Measurements from ENCODE around the gene TMEM132A.

TMEM132A gene

GRCh38 chr11:60919320-60919719 is 4.9 kb upstream of the TMEM132A start:
- H3K9me3 Mint-ChIP-seq, result no peaks in the 10 kb centered on the region
- peaks cover 36% of the 10 kb centered on the region for H3K4me1 Mint-ChIP-seq
- no peak for ATAC-seq (replicated peaks; ENCODE audit: extremely low read depth, poor library complexity, severe bottlenecking)
- H3K36me3 Mint-ChIP-seq (ENCODE audit: insufficient read depth), result peaks cover 23% of the 10 kb centered on the region
- no peak overlapping the region for H3K27ac Mint-ChIP-seq (ENCODE audit: low read depth)
- H3K27me3 Mint-ChIP-seq, result peaks cover 7% of the 10 kb centered on the region
- no peak overlapping the region for H3K4me3 Mint-ChIP-seq
- DNase-seq (ENCODE audit: low spot score in 2 of 2), result no peak

GRCh38 chr11:60919956-60920355 is 4.3 kb upstream of the TMEM132A start:
- Mint-ChIP-seq H3K4me1 (peaks cover 34% of the 10 kb centered on the region), H3K36me3 (ENCODE audit: insufficient read depth) (peaks cover 23% of the 10 kb centered on the region), H3K27me3 (peaks cover 9% of the 10 kb centered on the region), H3K27ac (ENCODE audit: low read depth) (no peak overlapping the region), H3K4me3 (no peak overlapping the region), H3K9me3 (no peaks in the 10 kb centered on the region)
- ATAC-seq (replicated peaks; ENCODE audit: extremely low read depth, poor library complexity, severe bottlenecking) (no peak), DNase-seq (ENCODE audit: low spot score in 2 of 2) (no peak)

GRCh38 chr11:60921259-60921658 is 3.0 kb upstream of the TMEM132A start:
- Mint-ChIP-seq H3K9me3 (no peaks in the 10 kb centered on the region), H3K36me3 (ENCODE audit: insufficient read depth) (peaks cover 21% of the 10 kb centered on the region), H3K4me3 (no peak overlapping the region), H3K4me1 (peaks cover 26% of the 10 kb centered on the region), H3K27ac (ENCODE audit: low read depth) (no peak overlapping the region), H3K27me3 (peaks cover 18% of the 10 kb centered on the region)
- no peak for ATAC-seq (replicated peaks; ENCODE audit: extremely low read depth, poor library complexity, severe bottlenecking)
- no peak for DNase-seq (ENCODE audit: low spot score in 2 of 2)

GRCh38 chr11:60921777-60922335 is 2.4 kb upstream of the TMEM132A start:
- peaks cover 24% of the 10 kb centered on the region for H3K27me3 Mint-ChIP-seq
- H3K9me3 Mint-ChIP-seq, result no peaks in the 10 kb centered on the region
- H3K4me1 Mint-ChIP-seq, result peaks cover 22% of the 10 kb centered on the region
- no peak for DNase-seq (ENCODE audit: low spot score in 2 of 2)
- peaks cover 21% of the 10 kb centered on the region for H3K36me3 Mint-ChIP-seq (ENCODE audit: insufficient read depth)
- H3K4me3 Mint-ChIP-seq, result no peak overlapping the region
- ATAC-seq (replicated peaks; ENCODE audit: extremely low read depth, poor library complexity, severe bottlenecking), result no peak
- H3K27ac Mint-ChIP-seq (ENCODE audit: low read depth), result no peak overlapping the region

DNA sequence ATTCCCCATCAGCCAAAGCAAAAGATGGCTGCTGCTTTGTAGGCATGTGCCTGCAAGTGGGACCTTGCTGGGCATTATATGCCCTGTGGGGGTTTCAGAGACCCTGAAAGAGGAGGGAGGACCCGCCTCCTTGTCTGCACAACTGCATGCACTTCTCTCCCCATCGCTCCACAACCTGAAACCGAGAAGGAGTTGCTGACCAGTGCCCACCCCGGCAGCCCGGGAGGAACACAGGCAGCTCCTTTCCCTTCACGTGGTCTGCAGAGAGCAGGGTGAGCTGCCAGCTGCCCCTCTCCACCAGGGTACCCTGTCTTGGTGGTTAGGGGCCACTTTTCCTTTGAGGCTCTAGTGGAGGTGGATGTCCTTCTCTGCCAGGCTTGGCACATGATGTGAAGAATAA is 1.4 kb upstream of the TMEM132A start:
- Mint-ChIP-seq H3K4me1 (peaks cover 17% of the 10 kb centered on the region), H3K27me3 (peaks cover 35% of the 10 kb centered on the region), H3K4me3 (peak overlapping the region; percentile 70), H3K36me3 (ENCODE audit: insufficient read depth) (peaks cover 21% of the 10 kb centered on the region), H3K9me3 (no peaks in the 10 kb centered on the region), H3K27ac (ENCODE audit: low read depth) (no peak overlapping the region)
- ATAC-seq (replicated peaks; ENCODE audit: extremely low read depth, poor library complexity, severe bottlenecking) (no peak), DNase-seq (ENCODE audit: low spot score in 2 of 2) (no peak)

DNA sequence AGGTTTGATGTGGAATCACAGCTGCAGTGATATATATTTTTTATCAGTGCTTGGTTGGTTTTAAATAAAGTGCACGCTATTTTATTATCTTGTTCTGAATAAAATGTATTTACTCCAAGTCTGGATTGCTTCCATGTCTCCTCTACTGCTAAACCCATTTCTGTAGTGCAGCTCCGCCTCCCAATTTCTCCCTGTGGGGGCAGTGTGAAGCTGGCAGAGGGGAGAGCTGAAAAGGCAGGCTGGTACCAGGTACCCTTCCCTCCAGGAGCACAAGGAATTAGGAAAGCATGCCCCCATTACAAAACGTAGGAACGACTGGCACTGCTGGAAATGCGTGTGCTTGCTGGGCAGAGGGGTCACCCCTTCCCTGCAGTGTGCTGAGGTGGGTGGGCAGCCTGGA is 934 bp upstream of the TMEM132A start:
- Mint-ChIP-seq H3K4me3 (peak overlapping the region; percentile 70), H3K27ac (ENCODE audit: low read depth) (no peak overlapping the region), H3K9me3 (no peaks in the 10 kb centered on the region), H3K36me3 (ENCODE audit: insufficient read depth) (peaks cover 21% of the 10 kb centered on the region), H3K27me3 (peaks cover 35% of the 10 kb centered on the region), H3K4me1 (peaks cover 17% of the 10 kb centered on the region)
- DNase-seq (ENCODE audit: low spot score in 2 of 2), result no peak
- ATAC-seq (replicated peaks; ENCODE audit: extremely low read depth, poor library complexity, severe bottlenecking), result no peak

DNA sequence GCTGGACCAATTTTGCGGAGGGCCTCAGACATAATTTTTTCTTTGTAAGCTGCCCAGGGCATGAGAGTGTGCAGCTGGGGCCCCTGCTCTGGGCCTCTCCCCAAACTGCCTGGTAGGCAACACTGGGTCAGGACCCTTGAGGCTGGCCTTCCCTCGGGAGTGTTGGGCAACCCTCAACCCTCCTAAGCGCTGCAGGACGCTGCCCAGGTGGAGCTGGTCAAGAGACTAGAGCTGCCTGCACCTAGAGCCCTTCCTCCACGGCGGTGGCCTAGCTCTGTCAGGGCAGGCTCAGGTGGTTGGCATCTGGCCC is 505 bp upstream of the TMEM132A start:
- DNase-seq (ENCODE audit: low spot score in 2 of 2), result no peak
- Mint-ChIP-seq H3K4me1 (peaks cover 17% of the 10 kb centered on the region), H3K27me3 (peaks cover 35% of the 10 kb centered on the region), H3K9me3 (no peaks in the 10 kb centered on the region), H3K36me3 (ENCODE audit: insufficient read depth) (peaks cover 21% of the 10 kb centered on the region), H3K4me3 (peak overlapping the region; percentile 70), H3K27ac (ENCODE audit: low read depth) (no peak overlapping the region)
- ATAC-seq (replicated peaks; ENCODE audit: extremely low read depth, poor library complexity, severe bottlenecking), result no peak

- DNase-seq (ENCODE audit: low spot score in 2 of 2) (no peak), ATAC-seq (replicated peaks; ENCODE audit: extremely low read depth, poor library complexity, severe bottlenecking) (peak; percentile 42)
- peaks cover 17% of the 10 kb centered on the region for H3K4me1 Mint-ChIP-seq
- peaks cover 35% of the 10 kb centered on the region for H3K27me3 Mint-ChIP-seq
- H3K4me3 Mint-ChIP-seq, result peak overlapping the region; percentile 70
- no peak overlapping the region for H3K27ac Mint-ChIP-seq (ENCODE audit: low read depth)
- peaks cover 13% of the 10 kb centered on the region for H3K36me3 Mint-ChIP-seq (ENCODE audit: insufficient read depth)
- no peaks in the 10 kb centered on the region for H3K9me3 Mint-ChIP-seq
Observed at GRCh38 chr11:60924906-60925853, 920 bp downstream of the TMEM132A start.

DNA sequence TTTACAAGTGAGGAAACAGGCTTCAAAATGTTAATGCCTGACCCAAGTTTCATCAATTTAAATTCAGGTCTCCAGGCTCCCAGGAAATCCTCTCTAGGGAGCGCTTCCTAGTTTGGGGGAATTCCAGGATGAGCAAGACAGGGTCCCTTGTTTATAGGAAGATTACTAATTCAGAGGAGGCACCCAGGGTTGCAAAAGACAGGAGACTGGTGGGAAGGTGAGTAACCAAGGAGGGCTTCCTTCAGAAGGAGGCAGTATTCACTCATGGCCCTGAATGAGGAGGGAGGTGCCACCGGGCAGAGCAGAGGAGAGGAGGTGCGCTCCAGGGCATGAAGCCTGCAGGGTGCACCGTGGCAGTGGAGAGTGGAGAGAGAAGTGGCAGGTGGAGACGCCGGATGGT is 1.6 kb downstream of the TMEM132A start:
- DNase-seq (ENCODE audit: low spot score in 2 of 2) (no peak), ATAC-seq (replicated peaks; ENCODE audit: extremely low read depth, poor library complexity, severe bottlenecking) (no peak)
- Mint-ChIP-seq H3K4me1 (peaks cover 17% of the 10 kb centered on the region), H3K4me3 (no peak overlapping the region), H3K27me3 (peaks cover 37% of the 10 kb centered on the region), H3K36me3 (ENCODE audit: insufficient read depth) (peaks cover 7% of the 10 kb centered on the region), H3K9me3 (no peaks in the 10 kb centered on the region), H3K27ac (ENCODE audit: low read depth) (no peak overlapping the region)

GRCh38 chr11:60926500-60926899 is 2.2 kb downstream of the TMEM132A start:
- peaks cover 17% of the 10 kb centered on the region for H3K4me1 Mint-ChIP-seq
- no peak overlapping the region for H3K4me3 Mint-ChIP-seq
- peaks cover 43% of the 10 kb centered on the region for H3K27me3 Mint-ChIP-seq
- DNase-seq (ENCODE audit: low spot score in 2 of 2) (no peak), ATAC-seq (replicated peaks; ENCODE audit: extremely low read depth, poor library complexity, severe bottlenecking) (no peak)
- no peaks in the 10 kb centered on the region for H3K9me3 Mint-ChIP-seq
- no peak overlapping the region for H3K27ac Mint-ChIP-seq (ENCODE audit: low read depth)
- peaks cover 3% of the 10 kb centered on the region for H3K36me3 Mint-ChIP-seq (ENCODE audit: insufficient read depth)

DNA sequence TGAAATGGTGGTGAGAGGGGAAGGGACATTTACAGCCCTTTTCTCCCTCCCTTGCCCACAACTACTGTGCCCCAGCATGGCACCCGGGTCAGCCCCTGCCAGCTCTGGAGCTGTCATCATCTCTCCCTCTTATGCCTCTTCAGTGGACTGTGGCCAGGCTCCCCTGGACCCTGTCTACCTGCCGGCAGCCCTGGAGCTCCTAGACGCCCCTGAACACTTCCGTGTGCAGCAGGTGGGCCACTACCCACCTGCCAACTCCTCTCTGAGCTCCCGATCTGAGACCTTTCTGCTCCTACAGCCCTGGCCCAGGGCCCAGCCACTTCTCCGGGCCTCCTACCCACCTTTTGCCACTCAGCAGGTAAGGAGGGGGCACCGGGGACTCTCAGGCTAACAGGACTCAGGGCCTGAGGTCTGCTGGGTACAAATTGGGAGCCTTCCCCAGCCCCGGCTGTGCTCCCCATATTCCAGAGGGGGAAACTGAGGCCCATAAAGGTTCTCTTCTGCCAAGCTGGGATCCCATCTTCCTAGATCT is 2.9 kb downstream of the TMEM132A start:
- H3K27ac Mint-ChIP-seq (ENCODE audit: low read depth), result no peak overlapping the region
- peaks cover 44% of the 10 kb centered on the region for H3K27me3 Mint-ChIP-seq
- ATAC-seq (replicated peaks; ENCODE audit: extremely low read depth, poor library complexity, severe bottlenecking) (no peak), DNase-seq (ENCODE audit: low spot score in 2 of 2) (no peak)
- peaks cover 3% of the 10 kb centered on the region for H3K36me3 Mint-ChIP-seq (ENCODE audit: insufficient read depth)
- H3K9me3 Mint-ChIP-seq, result no peaks in the 10 kb centered on the region
- peaks cover 16% of the 10 kb centered on the region for H3K4me1 Mint-ChIP-seq
- H3K4me3 Mint-ChIP-seq, result no peak overlapping the region

DNA sequence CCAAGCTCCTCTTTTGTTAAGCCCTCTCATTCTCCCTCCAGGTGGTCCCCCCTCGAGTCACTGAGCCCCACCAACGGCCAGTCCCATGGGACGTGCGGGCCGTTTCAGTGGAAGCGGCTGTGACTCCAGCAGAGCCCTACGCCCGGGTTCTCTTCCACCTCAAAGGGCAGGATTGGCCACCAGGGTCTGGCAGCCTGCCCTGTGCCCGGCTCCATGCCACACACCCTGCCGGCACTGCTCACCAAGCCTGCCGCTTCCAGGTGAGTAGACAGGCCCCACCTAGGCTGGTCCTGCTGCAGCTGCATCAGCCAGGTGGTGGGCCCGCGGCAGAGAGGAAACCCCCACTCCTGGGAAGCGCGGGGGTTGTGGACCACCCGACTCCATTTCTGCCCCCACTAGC is 3.3 kb downstream of the TMEM132A start:
- H3K4me3 Mint-ChIP-seq, result no peak overlapping the region
- H3K36me3 Mint-ChIP-seq (ENCODE audit: insufficient read depth), result no peaks in the 10 kb centered on the region
- DNase-seq (ENCODE audit: low spot score in 2 of 2) (no peak), ATAC-seq (replicated peaks; ENCODE audit: extremely low read depth, poor library complexity, severe bottlenecking) (no peak)
- peaks cover 44% of the 10 kb centered on the region for H3K27me3 Mint-ChIP-seq
- no peak overlapping the region for H3K27ac Mint-ChIP-seq (ENCODE audit: low read depth)
- no peaks in the 10 kb centered on the region for H3K9me3 Mint-ChIP-seq
- H3K4me1 Mint-ChIP-seq, result peaks cover 12% of the 10 kb centered on the region

DNA sequence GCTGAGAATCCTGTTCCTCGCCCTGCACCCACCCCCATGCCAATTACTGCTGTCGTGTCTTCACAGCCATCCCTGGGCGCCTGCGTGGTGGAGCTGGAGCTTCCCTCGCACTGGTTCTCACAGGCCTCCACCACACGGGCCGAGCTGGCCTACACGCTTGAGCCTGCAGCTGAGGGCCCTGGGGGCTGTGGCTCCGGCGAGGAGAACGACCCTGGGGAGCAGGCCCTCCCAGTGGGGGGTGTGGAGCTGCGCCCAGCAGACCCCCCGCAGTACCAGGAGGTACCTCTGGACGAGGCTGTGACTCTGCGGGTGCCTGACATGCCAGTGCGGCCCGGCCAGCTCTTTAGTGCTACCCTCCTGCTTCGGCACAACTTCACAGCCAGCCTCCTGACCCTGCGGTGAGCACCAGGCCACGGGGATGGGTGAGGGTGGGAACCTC is 4.3 kb downstream of the TMEM132A start:
- Mint-ChIP-seq H3K27ac (ENCODE audit: low read depth) (no peak overlapping the region), H3K27me3 (peaks cover 39% of the 10 kb centered on the region)

More for the DNA sequence above, 4.3 kb downstream of the TMEM132A start:
- Mint-ChIP-seq H3K36me3 (ENCODE audit: insufficient read depth) (no peaks in the 10 kb centered on the region), H3K4me1 (peaks cover 6% of the 10 kb centered on the region), H3K4me3 (no peak overlapping the region), H3K9me3 (no peaks in the 10 kb centered on the region)
- no peak for DNase-seq (ENCODE audit: low spot score in 2 of 2)
- ATAC-seq (replicated peaks; ENCODE audit: extremely low read depth, poor library complexity, severe bottlenecking), result no peak

Measured in central memory CD8-positive, alpha-beta T cell (primary cell).